ENCODE results near the gene RACGAP1.

- TF ChIP-seq CTCF (IDR thresholded peaks at IDR 0.05) (no peak), POLR2A (IDR thresholded peaks at IDR 0.05) (no peak)
Observed at GRCh38 chr12:50073712-50074111, 48.4 kb upstream of the RACGAP1 start.
